Endothelial cell of umbilical vein (primary cell): ENCODE measurements around the gene JHY. TPM values are rescaled to one million over a fixed set of nuclear protein-coding genes. Genes with fewer than 3 reads are reported as not detected.

Experiments
- BruUV-seq: library from RNA; stranded (reverse); fragments of 400-500 nt; replicated peaks from 2 replicates; lab custom pipeline; 2021; lab: Mats Ljungman, UMichigan
- CTCF ChIA-PET: fragments of 300-600, 350-600 bp; sonication (Branson Sonifier 250); formaldehyde crosslinking; loops from one replicate; lab custom pipeline; 2021; ENCODE audit warnings: antibody characterized with exemption, inconsistent platforms; lab: Charles Lee
- POLR2A ChIA-PET: fragments of 300-600, 350-600 bp; sonication (Branson Sonifier 250); formaldehyde crosslinking; loops from one replicate; lab custom pipeline; 2021; ENCODE audit warnings: antibody characterized with exemption, inconsistent platforms; lab: Charles Lee
- DNase-seq: peaks from one replicate; pipeline ENCODE4 v3.0.0-alpha.2; 2011; ENCODE audit warnings: low read depth, low spot score
- FAIRE-seq: peaks from 2 replicates; lab custom pipeline; 2011; peaks lifted over from hg19 to GRCh38; lab: Jason Lieb, UNC
- H2AFZ ChIP-seq: 2 replicates; pipeline ENCODE4 v1.6.0; 2012; ENCODE audit warnings: low read depth, low read length, control low read depth, inconsistent platforms
- H3K27ac ChIP-seq: 2 replicates; pipeline ENCODE4 v1.5.1; 2011; ENCODE audit warnings: low read depth, mild to moderate bottlenecking, control low read depth, low read length, moderate library complexity; ENCODE audit not compliant: insufficient read depth
- H3K27me3 ChIP-seq, 2 experiments: 2 replicates each; pipeline versions ENCODE4 v1.6.0 to v1.6.1; 2011; ENCODE audit warnings: low read length in 2 of 2, mixed read lengths in 1 of 2; ENCODE audit not compliant: control insufficient read depth in 2 of 2, insufficient read depth in 2 of 2
- H3K36me3 ChIP-seq, 2 experiments: 2 replicates in 1 of 2; 3 replicates in 1 of 2; pipeline ENCODE4 v1.5.1; 2011; ENCODE audit warnings: low read length in 2 of 2, mild to moderate bottlenecking in 1 of 2, moderate library complexity in 1 of 2; ENCODE audit not compliant: control insufficient read depth in 2 of 2, insufficient read depth in 2 of 2; ENCODE audit errors: extremely low read depth in 1 of 2
- H3K4me1 ChIP-seq: 3 replicates; pipeline ENCODE4 v1.5.1; 2011; ENCODE audit warnings: mild to moderate bottlenecking, low read length; ENCODE audit not compliant: control insufficient read depth, insufficient read depth; ENCODE audit errors: extremely low read depth
- H3K4me2 ChIP-seq: 2 replicates; pipeline ENCODE4 v1.6.1; 2011; ENCODE audit warnings: low read length, control low read depth, mixed read lengths; ENCODE audit not compliant: insufficient read depth
- H3K4me3 ChIP-seq, 3 experiments: fragments of 200-600 bp in 1 of 3; sonication (generic), shearing (Covaris generic) in 1 of 3; replicated peaks in 1 of 3; 2 replicates each; pipeline ENCODE4 v1.5.1; 2011 to 2016; ENCODE audit warnings: control low read depth in 3 of 3, low read length in 3 of 3, mild to moderate bottlenecking in 2 of 3, inconsistent platforms in 1 of 3, low read depth in 1 of 3, moderate library complexity in 1 of 3; ENCODE audit not compliant: insufficient read depth in 1 of 3
- H3K79me2 ChIP-seq: 2 replicates; pipeline ENCODE4 v1.6.0; 2012; ENCODE audit warnings: low read length, inconsistent platforms; ENCODE audit not compliant: control insufficient read depth, insufficient read depth
- H3K9ac ChIP-seq: replicated peaks from 2 replicates; pipeline ENCODE3; 2011; ENCODE audit warnings: low read length, control low read depth; ENCODE audit not compliant: insufficient read depth; ENCODE audit errors: extremely low read depth
- H3K9me1 ChIP-seq: replicated peaks from 3 replicates; pipeline ENCODE4 v1.6.0; 2011; ENCODE audit warnings: mild to moderate bottlenecking, low read length; ENCODE audit not compliant: control insufficient read depth, insufficient read depth; ENCODE audit errors: extremely low read depth
- H3K9me3 ChIP-seq: replicated peaks from 2 replicates; pipeline ENCODE4 v1.5.1; 2012; ENCODE audit warnings: low read length, inconsistent platforms; ENCODE audit not compliant: control insufficient read depth, insufficient read depth
- H4K20me1 ChIP-seq: replicated peaks from 2 replicates; pipeline ENCODE3; 2011; ENCODE audit warnings: mild to moderate bottlenecking, low read length; ENCODE audit not compliant: control insufficient read depth, insufficient read depth; ENCODE audit errors: extremely low read depth
- CTCF ChIP-seq, 2 donors: IDR thresholded peaks; 1 replicate in 1 of 2; 2 replicates in 1 of 2; pipeline ENCODE4 v1.5.1; 2011; ENCODE audit warnings: low read length in 2 of 2, mild to moderate bottlenecking in 2 of 2, moderate library complexity in 2 of 2, control low read depth in 1 of 2, inconsistent platforms in 1 of 2, low read depth in 1 of 2; ENCODE audit not compliant: insufficient read depth in 1 of 2; ENCODE audit errors: extremely low read depth in 1 of 2
- EZH2 ChIP-seq: IDR thresholded peaks from 2 replicates; pipeline ENCODE4 v1.6.1; 2012; ENCODE audit warnings: borderline replicate concordance, low read depth, mild to moderate bottlenecking, moderate library complexity, low read length, inconsistent platforms; ENCODE audit not compliant: severe bottlenecking
- FOS ChIP-seq: IDR thresholded peaks from 2 replicates; pipeline ENCODE4 v1.6.1; 2011; ENCODE audit warnings: mild to moderate bottlenecking, low read length, moderate library complexity, borderline replicate concordance; ENCODE audit not compliant: insufficient read depth
- GATA2 ChIP-seq: IDR thresholded peaks from 2 replicates; pipeline ENCODE4 v1.7.0; 2011; ENCODE audit warnings: low read depth, mild to moderate bottlenecking, moderate library complexity, mixed read lengths, low read length; ENCODE audit not compliant: insufficient read length, insufficient read depth
- JUN ChIP-seq: IDR thresholded peaks from 2 replicates; pipeline ENCODE4 v1.6.1; 2011; ENCODE audit warnings: borderline replicate concordance, low read depth; ENCODE audit not compliant: insufficient read length, insufficient read depth
- MAX ChIP-seq: IDR thresholded peaks from 2 replicates; pipeline ENCODE4 v1.6.1; 2011; ENCODE audit not compliant: insufficient read depth, insufficient read length
- MYC ChIP-seq: IDR thresholded peaks from one replicate; pipeline ENCODE4 v1.6.1; 2011; ENCODE audit warnings: mild to moderate bottlenecking, low read depth, low read length
- POLR2A ChIP-seq: IDR thresholded peaks from 2 replicates; pipeline ENCODE4 v1.6.1; 2012; ENCODE audit warnings: low read depth, mild to moderate bottlenecking, control low read depth, low read length
- POLR2AphosphoS5 ChIP-seq: IDR thresholded peaks from 2 replicates; pipeline ENCODE4 v1.6.1; 2012; ENCODE audit warnings: low read depth, mild to moderate bottlenecking, control low read depth, low read length, moderate library complexity; ENCODE audit not compliant: insufficient read depth
- dilution Hi-C: fragments of 300-500 bp; cut with MboI; formaldehyde crosslinking; loops from one replicate; pipeline ENCODE4 v1.15.0; 2019; ENCODE audit warnings: low sequenced_read_pairs; ENCODE audit not compliant: extremely low pct_ligation_motif_present
- intact Hi-C: fragments of 100-400 bp; cut with micrococcal nuclease; formaldehyde crosslinking; loops from one replicate; pipeline ENCODE4 v1.10.0; 2022
- polyA plus RNA-seq, 4 experiments: library from polyadenylated mRNA; depleted of rRNA in 3 of 4; stranded (reverse) in 3 of 4; unstranded in 1 of 4; fragments of >200 nt; gene quantifications; 2 replicates each; pipeline versions ENCODE4 v1.2.1 to v1.2.3, GENCODE V29; 2011 to 2012; ENCODE audit warnings: missing spikeins in 1 of 4
- total RNA-seq: library from RNA; stranded (reverse); gene quantifications from 2 replicates; pipeline ENCODE4 v1.2.3, GENCODE V29; 2021

Gene JHY
- total and polyA plus RNA-seq, 2 donors (not counting 3 experiments of a cell fraction or from before 2014, with no cell fraction given), result 1.8 to 3.9 TPM

- TF ChIP-seq CTCF (IDR thresholded peaks at IDR 0.05; ENCODE audit: extremely low read depth in 1 of 2, insufficient read depth in 1 of 2, low read depth in 1 of 2, low read length in 2 of 2), result no peak
- no peak for TF ChIP-seq POLR2AphosphoS5
- TF ChIP-seq POLR2A, result no peak
- no peak for TF ChIP-seq MYC
- no peak for TF ChIP-seq MAX
- no peak for TF ChIP-seq GATA2
- TF ChIP-seq EZH2, result no peak
- TF ChIP-seq JUN, result no peak
- TF ChIP-seq FOS, result no peak
- ChIA-PET CTCF (interaction anchor here (1.1 to 2.8 kb wide), 2 partner anchors 150 to 152 kb away, joined by 3 to 12 read pairs; no protein-coding TSS in a partner anchor), POLR2A (no interaction called here)
- FAIRE-seq (no peak), DNase-seq (no peak)
- Histone ChIP-seq H3K9ac (no peak overlapping the region), H2AFZ (no peak overlapping the region), H3K27me3 (peaks cover 0 to 2% of the 10 kb centered on the region in 2 experiments), H3K79me2 (no peaks in the 10 kb centered on the region), H3K4me3 (no peak overlapping the region), H3K27ac (no peak overlapping the region), H3K9me1 (no peaks in the 10 kb centered on the region), H3K4me2 (no peak overlapping the region), H3K9me3 (no peaks in the 10 kb centered on the region), H3K4me1 (no peaks in the 10 kb centered on the region), H3K36me3 (no peaks in the 10 kb centered on the region), H4K20me1 (no peaks in the 10 kb centered on the region)
- no TSS peak for BruUV-seq
- dilution Hi-C loops, result no loop called here
- intact Hi-C loops, result loop anchor here (10.0 kb wide), 1 partner anchor 553 kb away; no protein-coding TSS in a partner anchor
These were observed 11.3 kb upstream of the JHY start for GRCh38 chr11:122871302-122871701.
